Nephron (organoid): ENCODE results near the gene PIGR.

Source experiments
- H3K27ac Mint-ChIP-seq, 3 experiments: 2 replicates each; pipeline ENCODE4 v1.8.0; 2020; ENCODE audit warnings: mixed read lengths in 3 of 3, mild to moderate bottlenecking in 2 of 3, moderate library complexity in 1 of 3
- H3K27me3 Mint-ChIP-seq: 2 replicates; pipeline ENCODE4 v1.8.0; 2021; ENCODE audit warnings: low read depth, mild to moderate bottlenecking, moderate library complexity, mixed read lengths
- H3K36me3 Mint-ChIP-seq: 2 replicates; pipeline ENCODE4 v1.8.0; 2020; ENCODE audit warnings: low read depth, mixed read lengths
- H3K4me1 Mint-ChIP-seq: 2 replicates; pipeline ENCODE4 v1.8.0; 2020; ENCODE audit warnings: mixed read lengths
- H3K4me3 Mint-ChIP-seq, 3 experiments: 2 replicates each; pipeline ENCODE4 v1.8.0; 2020; ENCODE audit warnings: mild to moderate bottlenecking in 3 of 3, mixed read lengths in 3 of 3, moderate library complexity in 2 of 3
- H3K9me3 Mint-ChIP-seq: 2 replicates; pipeline ENCODE4 v1.8.0; 2020; ENCODE audit warnings: mixed read lengths
- TF ChIP-seq, protein P1 (sequence below), 3 experiments: fragments of 200-600 bp; sonication (generic); IDR thresholded peaks; one replicate each; pipeline ENCODE4 v1.5.0; 2021; ENCODE audit warnings: antibody characterized with exemption in 3 of 3; ENCODE audit not compliant: unreplicated experiment in 3 of 3

The PIGR gene

DNA sequence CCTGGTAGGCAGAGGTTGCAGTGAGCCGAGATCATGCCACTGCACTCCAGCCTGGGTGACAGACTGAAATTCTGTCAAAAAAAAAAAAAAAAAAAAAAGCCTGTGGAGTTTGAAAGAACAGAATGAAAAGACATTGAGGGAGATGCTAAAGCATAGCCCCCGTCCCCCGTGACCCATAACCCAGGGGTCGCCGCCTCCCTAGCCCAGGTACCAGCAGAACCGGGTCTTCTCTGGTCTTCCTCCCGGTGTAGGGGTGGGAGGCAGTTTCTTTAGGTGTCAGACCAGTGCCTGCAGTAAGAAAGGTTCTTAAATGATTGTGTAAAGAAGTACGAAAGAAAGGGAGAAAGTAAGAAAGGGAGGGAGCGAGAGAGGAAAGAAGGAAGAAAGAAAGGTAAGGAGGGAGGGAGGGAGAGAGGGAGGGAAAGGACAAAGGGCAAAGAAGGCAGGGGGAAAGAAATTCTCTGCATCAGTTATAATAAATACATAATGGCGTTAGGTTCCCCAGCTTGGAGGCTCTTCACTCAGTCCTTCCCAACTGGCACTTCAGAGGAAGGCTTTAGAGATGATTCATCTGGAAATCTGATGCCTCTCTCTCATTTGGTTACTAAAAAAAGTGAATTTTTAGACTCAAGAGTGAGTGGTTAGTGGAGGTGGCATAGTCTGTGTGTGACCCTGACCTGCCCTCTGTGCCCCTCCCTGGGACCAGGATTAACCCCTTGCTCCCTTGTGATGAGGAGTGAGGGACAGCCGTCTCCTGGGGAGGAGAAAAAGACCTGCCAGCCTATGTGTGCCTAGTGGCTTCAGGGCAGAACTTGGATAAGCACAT is 48.0 kb downstream of the PIGR start:
- Mint-ChIP-seq H3K9me3 (no peaks in the 10 kb centered on the region), H3K27me3 (peaks cover 27% of the 10 kb centered on the region), H3K4me3 (no peak overlapping the region), H3K4me1 (peaks cover 19% of the 10 kb centered on the region), H3K27ac (no peak overlapping the region), H3K36me3 (no peaks in the 10 kb centered on the region)
- TF ChIP-seq, protein P1, sequence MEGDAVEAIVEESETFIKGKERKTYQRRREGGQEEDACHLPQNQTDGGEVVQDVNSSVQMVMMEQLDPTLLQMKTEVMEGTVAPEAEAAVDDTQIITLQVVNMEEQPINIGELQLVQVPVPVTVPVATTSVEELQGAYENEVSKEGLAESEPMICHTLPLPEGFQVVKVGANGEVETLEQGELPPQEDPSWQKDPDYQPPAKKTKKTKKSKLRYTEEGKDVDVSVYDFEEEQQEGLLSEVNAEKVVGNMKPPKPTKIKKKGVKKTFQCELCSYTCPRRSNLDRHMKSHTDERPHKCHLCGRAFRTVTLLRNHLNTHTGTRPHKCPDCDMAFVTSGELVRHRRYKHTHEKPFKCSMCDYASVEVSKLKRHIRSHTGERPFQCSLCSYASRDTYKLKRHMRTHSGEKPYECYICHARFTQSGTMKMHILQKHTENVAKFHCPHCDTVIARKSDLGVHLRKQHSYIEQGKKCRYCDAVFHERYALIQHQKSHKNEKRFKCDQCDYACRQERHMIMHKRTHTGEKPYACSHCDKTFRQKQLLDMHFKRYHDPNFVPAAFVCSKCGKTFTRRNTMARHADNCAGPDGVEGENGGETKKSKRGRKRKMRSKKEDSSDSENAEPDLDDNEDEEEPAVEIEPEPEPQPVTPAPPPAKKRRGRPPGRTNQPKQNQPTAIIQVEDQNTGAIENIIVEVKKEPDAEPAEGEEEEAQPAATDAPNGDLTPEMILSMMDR (IDR thresholded peaks at IDR 0.05; ENCODE audit: unreplicated experiment in 3 of 3): no peak

DNA sequence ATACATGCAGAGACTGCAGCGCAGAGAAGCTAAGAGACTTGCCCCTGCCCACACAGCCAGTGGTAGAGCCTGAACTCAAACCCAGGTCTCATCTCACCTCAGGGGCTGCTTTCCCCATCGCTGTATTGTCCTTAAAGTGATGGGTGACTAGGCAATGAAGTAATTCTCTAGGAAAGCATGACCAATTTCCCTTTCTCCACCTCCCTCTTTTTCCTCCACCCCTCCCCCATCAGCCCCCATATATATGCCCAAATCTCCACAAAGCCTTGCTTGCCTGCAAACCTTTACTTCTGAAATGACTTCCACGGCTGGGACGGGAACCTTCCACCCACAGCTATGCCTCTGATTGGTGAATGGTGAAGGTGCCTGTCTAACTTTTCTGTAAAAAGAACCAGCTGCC is 49.1 kb downstream of the PIGR start, which contains the start of gene IL24:
Gene IL24 (plus strand): TSS at position 269 of the 400 bp plus-strand sequence. CDS start 390 bp downstream, outside the sequence.
- peaks cover 25% of the 10 kb centered on the region for H3K4me1 Mint-ChIP-seq
- no peak within 1 kb of the TSS for H3K4me3 Mint-ChIP-seq
- H3K9me3 Mint-ChIP-seq: no peaks in the 10 kb centered on the region
- no peaks in the 10 kb centered on the region for H3K36me3 Mint-ChIP-seq
- TF ChIP-seq, protein P1 (IDR thresholded peaks at IDR 0.05; ENCODE audit: unreplicated experiment in 3 of 3): no peak
- H3K27ac Mint-ChIP-seq: peak within 1 kb of the TSS in 1 of 3 experiments; percentile 20
- peaks cover 20% of the 10 kb centered on the region for H3K27me3 Mint-ChIP-seq

DNA sequence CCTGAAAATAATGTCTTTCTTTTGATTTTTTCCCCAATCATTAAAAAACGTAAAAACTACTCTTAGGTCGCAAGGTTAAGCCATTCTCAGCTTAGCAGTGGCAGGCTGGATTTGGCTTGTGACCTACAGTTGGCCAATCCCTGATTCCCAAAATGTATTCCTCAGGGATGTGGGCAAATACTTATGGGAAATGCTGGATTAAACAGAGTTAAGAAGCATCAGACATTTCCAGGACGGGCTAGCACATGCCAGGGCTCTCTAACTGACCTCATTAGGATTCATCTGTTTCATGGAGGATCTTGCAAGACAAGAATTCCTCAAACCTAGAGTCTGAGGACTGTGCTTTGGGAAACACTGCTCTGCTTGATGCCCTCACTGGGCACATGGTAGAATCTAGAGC is 50.0 kb downstream of the PIGR start:
- Mint-ChIP-seq H3K36me3 (no peaks in the 10 kb centered on the region), H3K9me3 (no peaks in the 10 kb centered on the region), H3K4me1 (peaks cover 25% of the 10 kb centered on the region)

GRCh38 chr1:206895837-206896242 is 50.4 kb downstream of the PIGR start:
- peaks cover 25% of the 10 kb centered on the region for H3K4me1 Mint-ChIP-seq
- peaks cover 15% of the 10 kb centered on the region for H3K27me3 Mint-ChIP-seq
- TF ChIP-seq, protein P1 (IDR thresholded peaks at IDR 0.05; ENCODE audit: unreplicated experiment in 3 of 3): no peak
- H3K4me3 Mint-ChIP-seq: no peak overlapping the region
- H3K9me3 Mint-ChIP-seq: no peaks in the 10 kb centered on the region
- no peaks in the 10 kb centered on the region for H3K36me3 Mint-ChIP-seq
- peak overlapping the region; percentile 7 to 48 (median 35) for H3K27ac Mint-ChIP-seq

More for the DNA sequence above, 50.0 kb downstream of the PIGR start:
- Mint-ChIP-seq H3K27me3 (peaks cover 15% of the 10 kb centered on the region), H3K4me3 (no peak overlapping the region), H3K27ac (peak overlapping the region in 2 of 3 experiments; percentile 35 to 48)
- TF ChIP-seq, protein P1 (IDR thresholded peaks at IDR 0.05; ENCODE audit: unreplicated experiment in 3 of 3): no peak

DNA sequence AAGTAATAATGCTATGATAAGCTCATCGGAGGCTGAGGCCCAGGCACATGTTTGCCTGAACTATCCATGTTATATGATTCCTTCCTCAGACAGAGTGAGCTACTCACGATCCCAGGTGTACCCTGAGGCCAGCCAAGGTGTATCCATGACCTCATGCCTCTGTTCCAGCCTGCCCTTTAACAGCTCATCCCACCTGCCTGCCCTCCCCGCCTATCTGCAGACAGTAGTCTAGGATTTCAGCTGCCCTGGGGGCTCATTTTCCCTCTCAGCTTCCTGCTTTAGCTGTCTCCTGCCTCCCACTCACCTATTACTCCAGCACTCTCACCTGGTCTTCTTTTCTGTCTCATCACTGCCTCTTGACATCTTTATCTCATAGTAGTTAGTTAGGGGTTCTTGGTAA is 50.9 kb downstream of the PIGR start:
- Mint-ChIP-seq H3K4me1 (peaks cover 25% of the 10 kb centered on the region), H3K36me3 (no peaks in the 10 kb centered on the region), H3K27ac (peak overlapping the region in 2 of 3 experiments; percentile 7 to 35), H3K9me3 (no peaks in the 10 kb centered on the region), H3K27me3 (peaks cover 11% of the 10 kb centered on the region), H3K4me3 (no peak overlapping the region)
- TF ChIP-seq, protein P1 (IDR thresholded peaks at IDR 0.05; ENCODE audit: unreplicated experiment in 3 of 3): no peak
